ENCODE data around the gene NRXN3.
A peak's percentile ranks its signal among the peaks of the same experiment; 100 is the strongest.

The NRXN3 gene

DNA sequence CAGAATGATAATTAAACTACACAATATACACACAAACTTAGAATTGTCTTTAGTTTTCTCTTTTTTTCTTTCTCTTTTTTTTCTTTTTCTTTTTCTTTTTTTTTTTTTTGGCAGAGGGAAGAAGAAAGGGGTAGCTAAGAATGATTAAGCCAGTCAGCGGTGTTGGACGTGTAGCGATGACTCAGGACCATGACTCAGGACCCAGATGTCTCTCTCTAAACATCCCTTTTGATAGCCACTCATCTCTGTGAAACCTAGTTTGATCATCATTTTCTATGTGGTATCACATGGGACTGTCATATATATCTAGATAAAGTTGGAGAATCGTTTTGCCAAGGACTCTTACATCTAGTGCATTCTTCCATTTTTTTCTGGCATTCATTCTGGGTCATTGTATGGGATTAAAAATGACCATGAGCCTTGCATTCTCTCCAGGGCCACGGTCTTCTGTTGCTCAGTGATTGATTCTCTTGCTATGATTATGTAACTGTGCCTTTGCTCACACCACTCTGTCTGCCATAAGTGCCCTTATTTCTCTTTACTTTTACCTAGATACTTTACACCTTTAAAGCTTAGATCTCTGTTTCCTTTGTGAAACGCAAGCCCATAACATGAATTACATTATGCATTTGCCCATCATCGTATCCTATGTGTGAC lies 26.6 kb upstream of the NRXN3 start:
- DNase-seq = no peak
- H3K4me3 Mint-ChIP-seq = no peak overlapping the region
- no peaks in the 10 kb centered on the region for H3K36me3 Mint-ChIP-seq (ENCODE audit: low read depth)
- peaks cover 10% of the 10 kb centered on the region for H3K27me3 Mint-ChIP-seq (ENCODE audit: low read depth, poor library complexity)
- no peak overlapping the region for H3K27ac Mint-ChIP-seq
- TF ChIP-seq, protein P1, sequence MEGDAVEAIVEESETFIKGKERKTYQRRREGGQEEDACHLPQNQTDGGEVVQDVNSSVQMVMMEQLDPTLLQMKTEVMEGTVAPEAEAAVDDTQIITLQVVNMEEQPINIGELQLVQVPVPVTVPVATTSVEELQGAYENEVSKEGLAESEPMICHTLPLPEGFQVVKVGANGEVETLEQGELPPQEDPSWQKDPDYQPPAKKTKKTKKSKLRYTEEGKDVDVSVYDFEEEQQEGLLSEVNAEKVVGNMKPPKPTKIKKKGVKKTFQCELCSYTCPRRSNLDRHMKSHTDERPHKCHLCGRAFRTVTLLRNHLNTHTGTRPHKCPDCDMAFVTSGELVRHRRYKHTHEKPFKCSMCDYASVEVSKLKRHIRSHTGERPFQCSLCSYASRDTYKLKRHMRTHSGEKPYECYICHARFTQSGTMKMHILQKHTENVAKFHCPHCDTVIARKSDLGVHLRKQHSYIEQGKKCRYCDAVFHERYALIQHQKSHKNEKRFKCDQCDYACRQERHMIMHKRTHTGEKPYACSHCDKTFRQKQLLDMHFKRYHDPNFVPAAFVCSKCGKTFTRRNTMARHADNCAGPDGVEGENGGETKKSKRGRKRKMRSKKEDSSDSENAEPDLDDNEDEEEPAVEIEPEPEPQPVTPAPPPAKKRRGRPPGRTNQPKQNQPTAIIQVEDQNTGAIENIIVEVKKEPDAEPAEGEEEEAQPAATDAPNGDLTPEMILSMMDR (IDR thresholded peaks at IDR 0.05) = no peak
- no peaks in the 10 kb centered on the region for H3K9me3 Mint-ChIP-seq
- no peaks in the 10 kb centered on the region for H3K4me1 Mint-ChIP-seq

DNA sequence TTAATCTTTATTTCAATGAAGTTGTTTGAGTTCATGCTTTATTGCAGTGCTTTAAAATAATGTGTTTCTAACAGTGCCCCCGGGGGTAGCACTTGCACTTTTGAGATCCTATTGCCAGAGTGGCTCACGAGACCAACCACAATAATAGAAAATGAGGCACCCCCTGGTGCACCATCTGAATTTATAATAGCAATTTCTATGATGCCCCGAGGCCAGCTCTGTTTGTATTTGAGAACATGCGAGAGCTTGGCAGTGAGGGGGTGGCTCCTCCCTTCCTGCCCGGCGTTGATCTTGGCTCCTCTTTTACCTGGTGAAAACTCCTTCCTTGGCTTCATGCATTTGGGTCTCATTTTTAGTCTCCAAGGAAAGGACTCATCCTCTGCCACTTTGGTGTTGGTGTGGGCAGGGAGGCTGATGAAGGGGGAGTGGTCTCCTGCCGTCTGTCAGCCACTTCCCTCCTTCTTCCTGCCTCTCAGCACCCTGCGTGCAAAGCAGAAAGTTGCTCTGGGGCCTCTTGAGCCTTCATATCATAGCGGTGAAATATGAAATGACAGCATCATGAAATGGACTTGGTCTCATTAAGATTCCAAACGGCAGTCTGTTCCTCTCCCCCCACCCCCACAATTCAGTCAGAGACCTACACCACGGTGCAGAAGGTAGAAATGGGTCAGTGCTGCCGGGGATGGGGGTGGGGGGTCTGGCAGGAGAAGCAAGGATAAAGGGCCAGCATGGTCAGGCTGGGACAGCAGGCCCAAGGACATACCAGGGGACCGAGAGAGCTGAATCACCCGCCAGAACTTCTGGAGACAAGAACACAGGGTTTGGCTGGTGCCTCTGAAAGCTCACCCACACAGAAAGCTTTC lies 17.7 kb upstream of the NRXN3 start:
- TF ChIP-seq, protein P1 (IDR thresholded peaks at IDR 0.05) = no peak
- Mint-ChIP-seq H3K9me3 (no peaks in the 10 kb centered on the region), H3K4me1 (no peaks in the 10 kb centered on the region), H3K27ac (no peak overlapping the region), H3K36me3 (ENCODE audit: low read depth) (no peaks in the 10 kb centered on the region), H3K4me3 (no peak overlapping the region), H3K27me3 (ENCODE audit: low read depth, poor library complexity) (peaks cover 32% of the 10 kb centered on the region)
- no peak for DNase-seq

DNA sequence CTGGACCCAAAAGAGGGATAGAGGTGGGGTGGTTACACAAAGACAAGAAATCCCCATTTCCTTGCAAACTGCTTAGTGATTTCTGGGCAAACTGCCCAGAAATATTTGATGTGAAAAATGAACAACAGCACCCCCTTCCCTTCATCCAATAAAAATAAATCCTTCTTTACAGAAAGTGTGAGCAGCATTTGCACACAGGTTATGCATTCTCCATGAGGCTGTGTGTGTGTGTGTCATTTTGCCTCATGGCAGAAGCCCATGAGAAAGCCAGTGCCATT lies 17.2 kb upstream of the NRXN3 start:
- Mint-ChIP-seq H3K36me3 (ENCODE audit: low read depth) (no peaks in the 10 kb centered on the region), H3K27ac (no peak overlapping the region), H3K4me3 (no peak overlapping the region), H3K9me3 (no peaks in the 10 kb centered on the region), H3K4me1 (no peaks in the 10 kb centered on the region), H3K27me3 (ENCODE audit: low read depth, poor library complexity) (peaks cover 32% of the 10 kb centered on the region)
- TF ChIP-seq, protein P1 (IDR thresholded peaks at IDR 0.05) = no peak
- DNase-seq = no peak

DNA sequence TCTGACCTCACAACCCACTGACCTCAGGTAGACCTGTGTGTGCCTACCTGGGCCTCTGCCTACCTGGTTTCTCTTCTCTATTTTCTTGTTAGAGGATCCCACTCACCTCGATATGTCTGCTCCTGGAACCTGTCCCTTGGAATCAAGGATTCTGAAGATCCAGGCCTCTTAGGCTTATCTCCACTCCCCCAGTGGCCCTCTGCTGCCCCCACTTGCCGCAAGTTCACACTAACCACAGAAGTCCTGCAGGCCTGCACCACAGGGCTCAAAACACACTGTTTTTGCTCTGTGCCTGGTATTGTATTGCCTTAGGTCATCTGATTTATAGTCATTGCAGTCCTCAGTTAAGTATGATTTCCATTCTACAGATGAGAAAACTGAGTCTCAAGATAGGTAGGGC lies 15.3 kb upstream of the NRXN3 start:
- TF ChIP-seq, protein P1 (IDR thresholded peaks at IDR 0.05) = no peak
- Mint-ChIP-seq H3K4me1 (no peaks in the 10 kb centered on the region), H3K36me3 (ENCODE audit: low read depth) (no peaks in the 10 kb centered on the region), H3K27me3 (ENCODE audit: low read depth, poor library complexity) (peaks cover 29% of the 10 kb centered on the region), H3K4me3 (no peak overlapping the region), H3K9me3 (no peaks in the 10 kb centered on the region), H3K27ac (peak overlapping the region; percentile 15)
- peak; percentile 13 for DNase-seq

DNA sequence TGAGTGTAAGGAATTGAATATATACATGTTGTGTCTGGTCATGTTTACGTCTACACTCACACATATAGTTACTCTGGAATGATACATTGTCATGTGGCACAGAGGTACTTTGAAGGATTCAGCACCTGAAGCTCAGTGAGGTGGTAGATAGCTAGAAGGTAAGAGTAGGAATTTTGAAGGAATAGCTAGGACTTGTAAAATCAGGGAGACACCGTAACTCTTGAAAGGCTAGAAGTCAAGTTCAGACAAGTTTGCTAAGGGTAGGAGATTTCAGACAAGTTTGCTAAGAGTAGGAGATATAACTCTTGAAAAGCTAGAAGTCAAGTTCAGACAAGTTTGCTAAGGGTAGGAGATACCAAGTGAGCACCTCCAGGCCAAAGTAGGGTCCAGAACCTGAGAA lies 14.0 kb upstream of the NRXN3 start:
- Mint-ChIP-seq H3K4me1 (no peaks in the 10 kb centered on the region), H3K27ac (no peak overlapping the region), H3K4me3 (no peak overlapping the region), H3K27me3 (ENCODE audit: low read depth, poor library complexity) (peaks cover 19% of the 10 kb centered on the region), H3K36me3 (ENCODE audit: low read depth) (no peaks in the 10 kb centered on the region), H3K9me3 (no peaks in the 10 kb centered on the region)
- DNase-seq = no peak
- TF ChIP-seq, protein P1 (IDR thresholded peaks at IDR 0.05) = no peak

Data from nephron progenitor cell (in vitro differentiated cells).